ENCODE data around the gene NAP1L4. TPM values are rescaled to one million over a fixed set of nuclear protein-coding genes. Genes with fewer than 3 reads are reported as not detected.
"Not testable (repeated sequence)": the region's sequence is repeated elsewhere in the genome, so short reads cannot be mapped to it uniquely, and the experiment has no call there.

Gene NAP1L4
- total and polyA plus RNA-seq, 2 donors (not counting 1 experiment from before 2014, with no cell fraction given): 62.1 to 133 TPM

GRCh38 chr11:2905299-2905698 is 86.8 kb downstream of the NAP1L4 start:
- H3K79me2 ChIP-seq (ENCODE audit: control insufficient read depth, insufficient read depth, low read length); H3K27me3 Mint-ChIP-seq; H3K9ac ChIP-seq (ENCODE audit: low read length); H3K4me3 ChIP-seq (ENCODE audit: control extremely low read depth in 1 of 5, extremely low read depth in 1 of 5, insufficient read depth in 1 of 5, low read depth in 2 of 5, low read length in 4 of 5); POLR2A ChIA-PET; H3K27ac ChIP-seq (ENCODE audit: low read length in 2 of 2); H2AFZ ChIP-seq (ENCODE audit: insufficient read depth, low read depth, low read length, poor library complexity, severe bottlenecking); H3K27me3 ChIP-seq (replicated peaks in 1 of 4; ENCODE audit: control extremely low read depth in 1 of 4, control insufficient read depth in 3 of 4, insufficient read depth in 4 of 4, low read length in 3 of 4); H3K36me3 ChIP-seq (replicated peaks in 1 of 2; ENCODE audit: control extremely low read depth in 1 of 2, control insufficient read depth in 1 of 2, extremely low read depth in 1 of 2, insufficient read depth in 2 of 2, low read length in 1 of 2); H4K20me1 ChIP-seq (ENCODE audit: control insufficient read depth, insufficient read depth, low read length, poor library complexity, severe bottlenecking); H3K27ac Mint-ChIP-seq; H3K4me1 Mint-ChIP-seq; H3K9me3 Mint-ChIP-seq (ENCODE audit: insufficient read depth); DNase-seq; H3K4me3 Mint-ChIP-seq; ATAC-seq (ENCODE audit: low read depth); H3K4me2 ChIP-seq (replicated peaks; ENCODE audit: low read depth, low read length, poor library complexity, severe bottlenecking): not testable (repeated sequence)
- CTCF ChIA-PET: interaction anchor here (1.4 to 4.9 kb wide), 2 partner anchors 14 to 17 kb away, joined by 6 to 36 read pairs; no protein-coding TSS in a partner anchor
- intact Hi-C loops (cut with micrococcal nuclease): loop anchor here (10.0 kb wide), 1 partner anchor 150 kb away; the partner anchor contains the start of gene CARS1
- Histone ChIP-seq H3K9me3 (ENCODE audit: control extremely low read depth in 1 of 3, control insufficient read depth in 2 of 3, insufficient read depth in 1 of 3, low read length in 2 of 3) (peaks cover 0 to 11% (median 0%) of the 10 kb centered on the region in 3 donors), H3K4me1 (ENCODE audit: control insufficient read depth in 2 of 2, insufficient read depth in 2 of 2, low read length in 2 of 2) (peaks cover 9 to 22% of the 10 kb centered on the region in 2 donors)
- 97% methylated on average over 6 of the region's 7 CpGs for WGBS (ENCODE audit: insufficient coverage)

- H3K9ac ChIP-seq (ENCODE audit: low read length): no peak overlapping the region
- no peak overlapping the region for H3K4me3 ChIP-seq (ENCODE audit: control extremely low read depth in 1 of 5, extremely low read depth in 1 of 5, insufficient read depth in 1 of 5, low read depth in 2 of 5, low read length in 4 of 5)
- no peak for TF ChIP-seq EZH2 (IDR thresholded peaks at IDR 0.05; ENCODE audit: borderline replicate concordance, insufficient read depth, low read depth, low read length, poor library complexity, severe bottlenecking)
- H3K27me3 Mint-ChIP-seq: peaks cover 5% of the 10 kb centered on the region
- ATAC-seq (ENCODE audit: low read depth): no peak
- no peak overlapping the region for H2AFZ ChIP-seq (ENCODE audit: insufficient read depth, low read depth, low read length, poor library complexity, severe bottlenecking)
- WGBS (ENCODE audit: insufficient coverage): 94% methylated on average over 13 of the region's 21 CpGs
- H4K20me1 ChIP-seq (ENCODE audit: control insufficient read depth, insufficient read depth, low read length, poor library complexity, severe bottlenecking): no peaks in the 10 kb centered on the region
- intact Hi-C loops (cut with micrococcal nuclease): loop anchor here (10.0 kb wide), 1 partner anchor 150 kb away; the partner anchor contains the start of gene CARS1
- peaks cover 12% of the 10 kb centered on the region for H3K4me1 Mint-ChIP-seq
- POLR2A ChIA-PET: no interaction called here
- H3K4me3 Mint-ChIP-seq: no peak overlapping the region
- no peaks in the 10 kb centered on the region for H3K27me3 ChIP-seq (replicated peaks in 1 of 4; ENCODE audit: control extremely low read depth in 1 of 4, control insufficient read depth in 3 of 4, insufficient read depth in 4 of 4, low read length in 3 of 4)
- H3K4me1 ChIP-seq (ENCODE audit: control insufficient read depth in 2 of 2, insufficient read depth in 2 of 2, low read length in 2 of 2): peaks cover 9 to 22% of the 10 kb centered on the region in 2 donors
- no peaks in the 10 kb centered on the region for H3K36me3 ChIP-seq (replicated peaks in 1 of 2; ENCODE audit: control extremely low read depth in 1 of 2, control insufficient read depth in 1 of 2, extremely low read depth in 1 of 2, insufficient read depth in 2 of 2, low read length in 1 of 2)
- H3K79me2 ChIP-seq (ENCODE audit: control insufficient read depth, insufficient read depth, low read length): no peaks in the 10 kb centered on the region
- no peak overlapping the region for H3K27ac ChIP-seq (ENCODE audit: low read length in 2 of 2)
- H3K9me3 ChIP-seq (ENCODE audit: control extremely low read depth in 1 of 3, control insufficient read depth in 2 of 3, insufficient read depth in 1 of 3, low read length in 2 of 3): peaks cover 0 to 11% (median 0%) of the 10 kb centered on the region in 3 donors
- CTCF ChIA-PET: interaction anchor here (0.7 to 4.9 kb wide), 6 partner anchors 9 to 372 kb away, joined by 3 to 36 read pairs (median 5); no protein-coding TSS in a partner anchor
- no peaks in the 10 kb centered on the region for H3K9me3 Mint-ChIP-seq (ENCODE audit: insufficient read depth)
- H3K4me2 ChIP-seq (replicated peaks; ENCODE audit: low read depth, low read length, poor library complexity, severe bottlenecking): no peak overlapping the region
- H3K27ac Mint-ChIP-seq: no peak overlapping the region
- DNase-seq: no peak
Measured at GRCh38 chr11:2904153-2905052, 87.7 kb downstream of the NAP1L4 start.

All from B cell (primary cell).